Right lung (tissue), 5 donors: Measurements from ENCODE around the gene GYPC. TPM values are rescaled to one million over a fixed set of nuclear protein-coding genes. Genes with fewer than 3 reads are reported as not detected.
"Not testable (repeated sequence)": the region's sequence is repeated elsewhere in the genome, so short reads cannot be mapped to it uniquely, and the experiment has no call there.

Source experiments
- DNase-seq, 2 donors: peaks; one replicate each; pipeline ENCODE4 v3.0.0-alpha.2; 2013
- polyA plus RNA-seq, 5 donors: library from polyadenylated mRNA; unstranded; fragments of 120-200 nt; gene quantifications; one replicate each; pipeline versions ENCODE4 v1.2.1 to v1.2.3, GENCODE V29; 2013; ENCODE audit warnings: inconsistent platforms in 1 of 5, low replicate concordance in 1 of 5; ENCODE audit not compliant: insufficient read length in 5 of 5, insufficient read depth in 1 of 5

The GYPC gene
- polyA plus RNA-seq, 5 donors, result 57.8 to 84.0 (median 76.0) TPM

DNA sequence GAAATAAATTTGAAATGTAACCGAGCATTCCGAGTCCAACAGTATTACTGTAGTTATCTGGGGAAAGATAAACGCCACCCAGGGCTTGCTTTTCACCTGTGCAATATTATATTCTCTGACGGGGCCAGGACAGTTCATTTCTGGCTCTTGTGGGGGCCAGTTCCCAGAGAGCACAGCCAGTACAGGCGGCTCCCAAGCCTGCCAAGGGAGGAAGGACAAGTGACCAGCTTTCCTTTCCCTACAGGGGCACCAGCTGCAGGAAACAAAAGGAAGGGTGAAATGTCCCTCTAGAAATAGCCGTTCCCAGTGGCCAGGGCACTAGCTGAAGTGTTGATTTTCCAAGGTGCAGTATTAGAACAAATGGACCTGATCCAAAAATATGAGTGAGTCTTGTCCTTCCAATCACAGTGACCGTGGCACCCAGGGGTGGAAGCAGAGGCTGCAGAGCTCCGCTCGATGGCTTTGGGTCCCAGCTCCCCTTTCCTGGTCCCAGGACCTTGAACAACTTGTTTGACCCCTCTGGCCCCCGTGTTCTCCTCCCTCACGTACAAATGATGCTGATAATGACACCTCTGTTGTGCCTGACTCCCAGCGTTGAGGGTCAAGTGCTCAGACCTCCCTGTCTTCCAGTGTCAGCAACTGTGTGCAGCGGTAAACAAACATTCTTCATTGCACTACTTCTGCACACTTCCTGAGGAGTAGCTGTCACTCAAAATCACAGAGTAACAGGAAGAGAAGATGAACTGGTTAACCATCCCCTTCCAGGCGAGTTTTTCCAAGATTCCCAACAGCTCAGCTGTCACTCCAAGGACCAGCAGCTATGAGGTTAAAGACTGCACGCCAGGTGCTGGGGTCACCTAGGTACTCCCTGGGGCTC lies 40.9 kb downstream of the GYPC start:
- no peak for DNase-seq

DNA sequence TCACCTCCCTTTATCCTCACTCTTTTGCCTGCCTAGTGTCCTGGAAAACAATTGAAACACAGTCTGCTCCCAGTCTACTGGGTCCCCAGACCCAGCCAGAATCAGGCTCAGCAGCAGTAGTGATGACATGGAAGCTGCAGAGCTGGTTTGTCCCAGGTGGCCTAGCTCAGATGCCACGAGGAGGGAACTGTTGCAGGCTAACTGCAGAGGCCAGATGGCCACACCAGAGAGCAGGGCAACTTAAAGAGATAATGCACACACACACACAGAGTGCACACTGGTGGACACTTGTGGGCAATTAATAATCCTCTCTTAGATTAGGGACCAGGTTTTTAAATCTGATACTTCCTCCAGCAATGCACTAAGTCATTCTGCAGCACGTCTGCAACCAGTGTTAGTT lies 42.4 kb downstream of the GYPC start:
- no peak for DNase-seq

- DNase-seq, result no peak
Measured at GRCh38 chr2:126699018-126699417, 43.1 kb downstream of the GYPC start.

DNA sequence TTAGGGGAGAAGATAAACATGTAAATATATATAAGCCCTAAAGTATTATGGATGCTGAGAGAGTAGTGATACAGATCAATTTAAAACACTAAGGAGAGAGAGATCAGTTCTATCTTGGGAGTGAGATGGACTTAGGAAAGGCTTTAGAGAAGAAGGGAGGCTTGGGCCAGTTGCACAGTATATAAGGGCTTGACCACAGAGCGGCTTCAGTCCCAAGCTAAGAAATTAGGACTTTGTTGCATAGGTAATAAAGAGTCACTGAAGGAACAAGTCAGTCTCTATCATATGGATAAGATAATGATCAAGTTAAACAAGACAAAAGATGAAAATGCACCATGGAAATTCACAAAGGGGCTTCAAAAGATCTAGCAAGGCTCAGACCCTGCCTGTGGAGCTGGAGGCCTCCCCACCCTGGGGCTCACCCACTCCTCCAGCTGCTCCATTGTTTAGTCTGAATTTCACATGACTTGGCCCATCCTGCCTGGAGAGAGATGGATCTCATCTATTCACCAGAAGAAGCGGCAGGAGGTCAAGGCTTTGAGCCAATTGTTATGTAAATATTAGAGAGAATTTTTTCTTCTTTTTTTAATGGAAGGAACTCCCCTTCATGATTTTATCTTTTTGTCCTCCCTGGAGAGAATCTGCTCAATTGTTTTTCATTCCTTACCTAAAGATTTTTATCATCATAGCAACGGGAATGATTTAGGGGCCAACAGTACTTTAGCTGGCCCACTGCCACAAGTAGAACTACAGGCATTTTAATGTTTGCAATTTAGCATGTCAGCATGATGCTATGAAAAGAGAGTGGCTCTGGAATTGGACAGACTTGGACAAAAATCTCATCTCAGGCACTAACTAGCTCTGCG lies 44.0 kb downstream of the GYPC start:
- DNase-seq, result peak; percentile 60 to 62

DNA sequence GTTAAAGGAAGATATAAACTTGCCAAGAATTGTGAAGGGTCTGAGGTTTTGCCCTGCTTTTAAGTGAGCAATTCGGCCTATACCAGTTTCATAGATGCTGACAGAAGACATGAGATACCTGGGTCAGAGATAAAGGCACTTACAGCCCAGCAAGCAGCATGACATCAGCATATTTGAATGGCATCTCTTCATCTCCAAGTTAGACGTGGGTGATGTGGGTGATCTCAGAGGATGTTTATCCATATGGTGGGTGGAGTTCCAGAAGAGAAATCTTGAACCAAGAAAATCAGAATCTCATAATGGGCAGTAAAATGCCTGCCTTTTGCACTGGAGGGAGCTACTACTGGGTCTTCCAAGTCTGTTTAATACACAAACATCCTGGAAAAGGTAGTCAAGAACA lies 44.7 kb downstream of the GYPC start:
- no peak for DNase-seq

- no peak for DNase-seq
Measured at GRCh38 chr2:126703311-126703710, 47.4 kb downstream of the GYPC start.

DNA sequence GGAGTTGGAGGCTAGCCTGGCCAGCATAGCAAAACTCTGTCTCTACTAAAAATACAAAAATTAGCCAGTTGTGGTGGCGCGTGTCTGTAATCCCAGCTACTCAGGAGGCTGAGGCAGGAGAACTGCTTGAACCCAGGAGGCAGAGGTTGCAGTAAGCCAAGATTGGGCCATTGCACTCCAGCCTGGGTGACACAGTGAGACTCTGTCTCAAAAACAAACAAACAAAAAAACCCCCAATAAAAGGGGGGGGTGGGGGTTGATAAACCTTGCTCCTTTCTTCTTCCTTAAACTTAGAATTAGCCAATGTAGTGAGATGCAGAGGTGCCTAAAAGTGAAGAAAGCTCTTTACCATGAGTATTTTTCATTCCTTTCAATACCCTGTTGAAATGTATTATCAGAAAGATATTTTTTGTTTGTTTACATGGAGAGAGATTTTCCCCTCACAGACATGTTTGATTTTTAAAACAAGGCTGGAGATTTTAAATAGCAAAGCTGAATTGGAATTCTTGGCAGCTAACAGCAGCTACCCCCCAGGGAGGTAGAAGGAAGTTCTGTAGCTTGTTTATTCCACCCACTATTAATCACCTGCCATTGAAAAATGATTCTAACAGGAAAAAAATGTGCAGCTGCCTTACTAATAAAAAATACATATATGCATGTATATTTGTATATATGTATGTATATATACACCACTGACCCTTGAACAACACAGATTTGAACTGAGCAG lies 48.6 kb downstream of the GYPC start:
- DNase-seq, result no peak

DNA sequence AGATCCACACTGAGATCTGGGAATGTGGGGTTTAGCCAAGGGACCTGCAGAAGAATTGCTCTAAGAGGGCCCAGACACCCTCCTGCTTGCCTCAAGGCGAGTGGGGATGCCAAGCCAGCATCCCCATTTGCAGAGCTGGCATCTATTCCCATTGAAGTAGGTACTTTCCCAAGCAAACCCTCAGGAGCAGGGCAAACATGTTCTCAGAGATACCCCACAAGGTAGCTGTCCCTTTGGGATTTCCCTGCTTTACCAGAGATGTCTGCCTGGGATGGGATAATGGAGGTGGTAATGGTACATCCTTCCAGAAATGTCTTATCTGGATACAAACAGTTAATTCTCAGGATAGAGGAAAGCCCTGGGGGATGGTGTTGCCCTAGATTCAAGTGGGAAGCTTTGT lies 51.2 kb downstream of the GYPC start:
- DNase-seq, result no peak

DNA sequence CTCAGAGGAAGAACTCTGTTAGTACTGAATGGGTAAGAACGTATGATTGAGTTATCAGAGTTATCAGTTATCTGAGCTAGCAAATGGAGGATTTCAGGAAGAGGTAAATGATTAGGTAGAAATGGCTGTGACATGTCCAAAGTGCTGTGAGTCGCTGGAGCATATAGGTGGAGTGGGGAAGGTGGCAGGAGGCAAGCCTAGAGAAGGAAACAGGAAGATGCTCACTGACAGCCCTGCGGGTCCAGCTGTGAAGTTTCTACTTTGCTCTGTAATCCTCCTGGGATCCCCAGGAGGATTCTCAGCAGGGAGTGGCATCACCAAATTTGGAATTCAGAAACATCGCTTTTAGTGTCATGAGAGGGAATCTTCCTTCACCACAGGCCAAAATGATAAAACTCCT lies 52.0 kb downstream of the GYPC start:
- DNase-seq, result no peak

GRCh38 chr2:126714191-126714965 lies 58.4 kb downstream of the GYPC start:
- no peak for DNase-seq

DNA sequence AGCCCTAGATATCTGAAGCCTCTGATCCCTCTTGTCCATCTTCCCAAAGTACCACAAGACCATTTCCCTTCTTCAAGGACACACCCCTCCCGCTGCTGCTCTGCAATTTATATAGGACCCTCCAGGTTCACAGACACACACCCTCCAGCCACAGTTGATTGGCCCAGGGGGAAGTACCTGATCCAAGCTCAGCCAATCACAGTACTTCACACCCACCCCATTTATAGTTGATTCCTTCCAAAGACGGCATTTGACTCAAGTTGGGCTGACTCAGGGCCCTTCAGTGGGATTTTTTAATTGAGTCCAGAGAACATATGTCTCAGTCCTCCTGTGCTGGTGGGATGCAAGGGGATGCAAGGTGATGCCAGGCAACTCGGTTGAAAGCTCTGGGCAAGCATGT lies 59.2 kb downstream of the GYPC start:
- no peak for DNase-seq

GRCh38 chr2:126715576-126716406 lies 59.8 kb downstream of the GYPC start:
- DNase-seq, result no peak

DNA sequence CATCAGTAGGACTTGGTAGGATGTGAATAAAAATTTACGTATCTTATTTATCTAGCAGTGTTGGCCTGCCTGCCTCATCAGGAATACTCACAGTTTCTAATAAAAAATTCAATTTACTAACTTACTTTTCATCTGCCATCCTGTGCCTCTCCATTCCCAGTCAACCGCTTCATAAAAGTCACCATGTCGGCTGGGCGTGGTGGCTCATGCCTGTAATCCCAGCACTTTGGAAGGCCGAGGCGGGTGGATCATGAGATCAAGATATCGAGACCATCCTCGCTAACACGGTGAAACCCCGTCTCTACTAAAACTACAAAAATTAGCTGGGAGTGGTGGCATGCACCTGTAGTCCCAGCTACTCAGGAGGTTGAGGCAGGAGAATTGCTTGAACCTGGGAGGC lies 61.3 kb downstream of the GYPC start:
- DNase-seq, result not testable (repeated sequence)

DNA sequence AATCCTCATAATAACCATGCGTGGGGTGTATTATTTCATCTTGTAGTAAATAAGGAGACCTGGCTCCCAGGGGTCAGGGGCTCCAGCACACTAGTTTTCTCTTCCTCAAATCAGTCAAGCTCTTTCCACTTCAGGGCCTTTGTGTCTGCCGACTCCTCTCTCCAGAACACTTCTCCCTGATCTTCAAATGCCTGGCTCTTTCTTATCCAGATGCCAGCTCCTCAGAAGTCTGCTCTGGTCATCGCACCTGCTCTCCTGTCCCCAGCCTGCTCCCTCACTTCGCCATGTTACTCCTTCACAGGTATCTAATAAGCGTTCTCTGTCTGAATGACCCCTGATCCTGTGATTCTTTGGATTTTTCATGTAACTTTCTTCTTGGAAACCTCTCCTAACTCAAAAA lies 62.0 kb downstream of the GYPC start:
- DNase-seq, result no peak

DNA sequence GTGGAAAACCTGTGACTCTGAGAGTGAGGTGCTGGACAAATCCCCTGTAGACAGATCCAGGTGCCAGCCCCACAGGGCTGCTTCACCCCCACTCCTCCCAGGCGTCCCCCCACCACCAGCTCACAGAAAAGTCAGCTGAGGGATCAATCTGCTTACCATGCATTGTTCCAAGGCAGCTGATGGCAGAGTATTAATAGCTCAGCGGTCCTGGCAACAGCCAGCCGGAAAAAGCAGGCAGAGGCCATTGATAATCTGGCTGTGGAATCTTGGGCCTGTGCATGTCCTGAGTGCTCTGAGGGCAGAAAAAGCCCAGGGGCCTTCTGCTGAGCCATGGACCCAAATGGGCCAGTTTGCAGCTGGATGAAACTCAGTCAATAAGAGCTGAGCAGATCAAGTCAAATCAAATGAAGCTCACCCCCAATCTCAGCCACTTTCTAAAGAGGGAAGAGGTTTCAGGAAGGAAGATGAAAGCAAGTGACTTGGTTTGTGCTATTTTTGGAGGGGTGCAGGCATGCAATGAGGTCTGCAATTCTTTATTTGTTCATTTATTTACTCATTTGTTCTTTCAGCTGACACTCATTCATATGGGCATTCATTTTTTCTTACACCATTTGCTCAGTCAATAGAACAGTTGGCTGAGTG lies 63.4 kb downstream of the GYPC start:
- DNase-seq, result no peak

DNA sequence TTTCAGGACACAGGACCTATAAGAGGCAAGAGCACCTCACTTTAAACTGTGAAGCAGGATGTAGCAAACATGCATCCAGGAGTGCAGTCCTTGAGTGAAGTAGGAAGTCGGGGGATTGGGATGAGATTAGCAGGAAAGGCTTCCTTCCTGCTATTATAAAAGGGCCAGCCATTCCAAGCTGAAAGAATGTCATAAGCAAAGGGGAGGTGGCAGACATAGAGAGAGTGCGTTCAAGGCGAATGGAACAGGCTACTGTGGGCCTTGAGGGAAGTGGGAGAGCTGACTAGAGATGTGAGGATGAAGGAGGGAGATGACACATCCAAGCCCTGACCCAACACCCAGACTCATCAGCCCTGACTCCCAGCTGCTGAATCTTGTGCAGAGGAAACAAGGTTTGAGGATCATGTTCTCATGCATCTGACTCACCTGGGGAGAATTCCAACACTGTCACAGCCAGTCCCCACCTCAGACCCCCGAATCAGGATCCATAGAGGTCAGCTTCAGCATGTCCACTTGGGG lies 63.9 kb downstream of the GYPC start:
- no peak for DNase-seq

GRCh38 chr2:126720638-126721037 lies 64.7 kb downstream of the GYPC start:
- no peak for DNase-seq

DNA sequence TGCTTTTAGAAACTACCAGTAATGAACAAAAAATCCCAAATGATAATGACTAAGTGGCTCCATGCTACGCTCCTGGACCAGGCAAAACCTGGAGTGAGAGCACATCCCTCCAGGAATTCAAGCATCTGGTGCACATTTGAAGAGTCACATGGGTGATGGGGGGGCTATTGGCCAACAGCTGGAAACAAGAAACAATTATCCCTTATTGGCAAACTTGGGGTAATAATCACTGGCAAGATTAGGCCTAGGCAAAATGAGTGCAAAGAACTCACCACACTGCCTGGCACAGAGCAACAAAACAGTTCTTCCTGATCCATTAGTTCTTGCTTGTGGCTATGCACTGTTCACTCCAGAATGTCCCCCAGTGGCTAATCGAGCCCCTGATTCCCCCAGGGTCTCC lies 66.1 kb downstream of the GYPC start:
- no peak for DNase-seq

GRCh38 chr2:126722546-126722945 lies 66.6 kb downstream of the GYPC start:
- no peak for DNase-seq
